Measurements from ENCODE around the gene MMEL1. TPM values are rescaled to one million over a fixed set of nuclear protein-coding genes. Genes with fewer than 3 reads are reported as not detected.
A peak's percentile ranks its signal among the peaks of the same experiment; 100 is the strongest.

The MMEL1 gene
- total RNA-seq, 6 donors from 2014 or later: 2.9 to 5.5 (median 5.1) TPM; not detected in 2

- ATAC-seq (ENCODE audit: low FRiP score in 2 of 2): no peak
- DNase-seq: peak in 1 of 2 donors; percentile 72
- Histone ChIP-seq H3K36me3 (no peaks in the 10 kb centered on the region), H3K27ac (no peak overlapping the region), H3K9me3 (no peaks in the 10 kb centered on the region), H3K27me3 (no peaks in the 10 kb centered on the region), H3K4me1 (peaks cover 0 to 17% (median 7%) of the 10 kb centered on the region in 4 donors), H3K4me3 (no peak overlapping the region)
- 81 to 88% methylated on average over 9 to 13 of the region's 15 CpGs for WGBS, 2 donors
- TF ChIP-seq CTCF (IDR thresholded peaks at IDR 0.05) (no peak), EP300 (IDR thresholded peaks at IDR 0.05) (no peak), POLR2AphosphoS5 (IDR thresholded peaks at IDR 0.05) (no peak), POLR2A (IDR thresholded peaks at IDR 0.05) (no peak)
Measured at GRCh38 chr1:2606396-2606880, 26.4 kb downstream of the MMEL1 start.

GRCh38 chr1:2605509-2606395 is 27.1 kb downstream of the MMEL1 start:
- 82 to 86% methylated on average over 24 to 43 of the region's 48 CpGs for WGBS, 2 donors
- Histone ChIP-seq H3K36me3 (no peaks in the 10 kb centered on the region), H3K27ac (no peak overlapping the region), H3K4me3 (no peak overlapping the region), H3K4me1 (peaks cover 0 to 11% (median 1%) of the 10 kb centered on the region in 4 donors), H3K9me3 (no peaks in the 10 kb centered on the region), H3K27me3 (no peaks in the 10 kb centered on the region)
- DNase-seq (peak in 1 of 2 donors; percentile 75), ATAC-seq (ENCODE audit: low FRiP score in 2 of 2) (no peak)
- TF ChIP-seq EP300 (IDR thresholded peaks at IDR 0.05) (no peak), POLR2AphosphoS5 (IDR thresholded peaks at IDR 0.05) (no peak), CTCF (IDR thresholded peaks at IDR 0.05) (no peak), POLR2A (IDR thresholded peaks at IDR 0.05) (no peak)

GRCh38 chr1:2604844-2605508 is 27.8 kb downstream of the MMEL1 start:
- WGBS, 2 donors: 86 to 87% methylated on average over 10 to 14 of the region's 14 CpGs
- no peak for TF ChIP-seq EP300 (IDR thresholded peaks at IDR 0.05)
- no peak for TF ChIP-seq POLR2A (IDR thresholded peaks at IDR 0.05)
- TF ChIP-seq CTCF (IDR thresholded peaks at IDR 0.05): no peak
- TF ChIP-seq POLR2AphosphoS5 (IDR thresholded peaks at IDR 0.05): no peak
- ATAC-seq (ENCODE audit: low FRiP score in 2 of 2) (no peak), DNase-seq (peak in 1 of 2 donors; percentile 47)
- Histone ChIP-seq H3K4me3 (no peak overlapping the region), H3K36me3 (no peaks in the 10 kb centered on the region), H3K9me3 (no peaks in the 10 kb centered on the region), H3K4me1 (peaks cover 0 to 11% (median 0%) of the 10 kb centered on the region in 4 donors), H3K27me3 (no peaks in the 10 kb centered on the region), H3K27ac (no peak overlapping the region)

- H3K9me3 ChIP-seq: no peaks in the 10 kb centered on the region
- no peak for TF ChIP-seq CTCF (IDR thresholded peaks at IDR 0.05)
- no peak for TF ChIP-seq EP300 (IDR thresholded peaks at IDR 0.05)
- TF ChIP-seq POLR2A (IDR thresholded peaks at IDR 0.05): no peak
- TF ChIP-seq POLR2AphosphoS5 (IDR thresholded peaks at IDR 0.05): no peak
- peak in 1 of 2 donors; percentile 71 for DNase-seq
Measured at GRCh38 chr1:2604156-2604843, 28.5 kb downstream of the MMEL1 start.

More at GRCh38 chr1:2604156-2604843, 28.5 kb downstream of the MMEL1 start:
- Histone ChIP-seq H3K27ac (no peak overlapping the region), H3K36me3 (no peaks in the 10 kb centered on the region), H3K4me1 (peaks cover 0 to 11% (median 0%) of the 10 kb centered on the region in 4 donors), H3K27me3 (no peaks in the 10 kb centered on the region), H3K4me3 (no peak overlapping the region)
- WGBS, 2 donors: 87% methylated on average over 19 of the region's 19 CpGs; no CpG with 5 or more reads in 1 of the 2 donors
- no peak for ATAC-seq (ENCODE audit: low FRiP score in 2 of 2)
